ENCODE data around the gene ADORA1. TPM values are rescaled to one million over a fixed set of nuclear protein-coding genes. Genes with fewer than 3 reads are reported as not detected.

Gene ADORA1
- total RNA-seq, 1 donor from 2014 or later, result 0.53 TPM

GRCh38 chr1:203184467-203184866 is 56.9 kb downstream of the ADORA1 start:
- ATAC-seq (no peak), DNase-seq (ENCODE audit: low spot score) (no peak)

- ATAC-seq (no peak), DNase-seq (ENCODE audit: low spot score) (no peak)
Measured at GRCh38 chr1:203185061-203185461, 57.5 kb downstream of the ADORA1 start.

- DNase-seq (ENCODE audit: low spot score) (no peak), ATAC-seq (no peak)
Measured at GRCh38 chr1:203185585-203185984, 58.1 kb downstream of the ADORA1 start.

GRCh38 chr1:203186091-203186445 is 58.5 kb downstream of the ADORA1 start:
- ATAC-seq (peak; percentile 12), DNase-seq (ENCODE audit: low spot score) (no peak)

GRCh38 chr1:203186446-203187303 is 59.1 kb downstream of the ADORA1 start, which contains the start of gene CHI3L1:
Gene CHI3L1 (minus strand): TSS chr1:203186704. CDS start chr1:203186623, 81 bp downstream.
- ATAC-seq (peak; percentile 79), DNase-seq (ENCODE audit: low spot score) (peak; percentile 73)

GRCh38 chr1:203187304-203187685 is 59.8 kb downstream of the ADORA1 start:
- DNase-seq (ENCODE audit: low spot score) (no peak), ATAC-seq (no peak)

- no peak for DNase-seq (ENCODE audit: low spot score)
- no peak for ATAC-seq
Measured at GRCh38 chr1:203187689-203188264, 60.3 kb downstream of the ADORA1 start.

- DNase-seq (ENCODE audit: low spot score), result no peak
- no peak for ATAC-seq
Measured at GRCh38 chr1:203188686-203189232, 61.2 kb downstream of the ADORA1 start.

- DNase-seq (ENCODE audit: low spot score) (no peak), ATAC-seq (no peak)
Measured at GRCh38 chr1:203189951-203190352, 62.4 kb downstream of the ADORA1 start.

GRCh38 chr1:203190949-203191348 is 63.4 kb downstream of the ADORA1 start:
- DNase-seq (ENCODE audit: low spot score) (no peak), ATAC-seq (no peak)

- no peak for DNase-seq (ENCODE audit: low spot score)
- no peak for ATAC-seq
Measured at GRCh38 chr1:203196371-203196770, 68.8 kb downstream of the ADORA1 start.

GRCh38 chr1:203197625-203198024 is 70.1 kb downstream of the ADORA1 start:
- no peak for ATAC-seq
- no peak for DNase-seq (ENCODE audit: low spot score)

- DNase-seq (ENCODE audit: low spot score) (peak; percentile 62), ATAC-seq (peak; percentile 80)
Measured at GRCh38 chr1:203199002-203199401, 71.5 kb downstream of the ADORA1 start.

- ATAC-seq (peak; percentile 3), DNase-seq (ENCODE audit: low spot score) (no peak)
Measured at GRCh38 chr1:203199481-203199815, 71.9 kb downstream of the ADORA1 start.

- DNase-seq (ENCODE audit: low spot score) (peak; percentile 75), ATAC-seq (peak; percentile 84)
Measured at GRCh38 chr1:203199816-203200571, 72.5 kb downstream of the ADORA1 start.

- DNase-seq (ENCODE audit: low spot score) (no peak), ATAC-seq (no peak)
Measured at GRCh38 chr1:203200916-203201315, 73.4 kb downstream of the ADORA1 start.

- ATAC-seq (no peak), DNase-seq (ENCODE audit: low spot score) (no peak)
Measured at GRCh38 chr1:203201516-203202205, 74.1 kb downstream of the ADORA1 start.

- peak; percentile 44 for DNase-seq (ENCODE audit: low spot score)
- ATAC-seq, result peak; percentile 17
Measured at GRCh38 chr1:203202431-203203245, 75.1 kb downstream of the ADORA1 start.

- peak; percentile 42 for DNase-seq (ENCODE audit: low spot score)
- ATAC-seq, result no peak
Measured at GRCh38 chr1:203204756-203205155, 77.2 kb downstream of the ADORA1 start.

- DNase-seq (ENCODE audit: low spot score), result no peak
- ATAC-seq, result no peak
Measured at GRCh38 chr1:203206129-203206687, 78.7 kb downstream of the ADORA1 start.
